ENCODE results near the gene CDH12. TPM values are rescaled to one million over a fixed set of nuclear protein-coding genes. Genes with fewer than 3 reads are reported as not detected.
"Not testable (repeated sequence)": the region's sequence is repeated elsewhere in the genome, so short reads cannot be mapped to it uniquely, and the experiment has no call there.

Gene CDH12
- total RNA-seq, 1 donor from 2014 or later = 0.38 TPM

DNA sequence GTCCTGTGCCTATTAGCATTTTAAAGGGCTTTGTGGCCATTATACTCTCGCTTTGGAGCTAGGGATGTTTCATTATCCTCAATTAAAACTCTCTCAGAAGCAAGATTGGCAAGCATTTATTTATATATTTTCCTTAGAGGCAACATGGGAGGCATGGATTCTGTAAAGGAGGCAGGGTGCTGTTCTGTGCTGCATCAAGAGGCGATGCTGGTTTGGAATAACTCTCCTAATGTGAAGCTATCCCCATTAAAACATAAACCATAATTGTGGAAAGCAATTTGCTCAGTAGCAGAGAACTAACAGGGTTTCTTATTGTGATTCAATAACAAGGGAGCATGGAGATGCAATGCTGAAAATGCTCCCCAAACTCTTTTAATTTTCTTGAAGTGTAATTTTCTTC lies 664.5 kb downstream of the CDH12 start:
- DNase-seq; H3K27me3 ChIP-seq (ENCODE audit: low read depth); ATAC-seq; intact Hi-C loops (cut with DNase I); H3K27ac ChIP-seq; H3K4me1 ChIP-seq; H3K4me3 ChIP-seq; H3K9me3 ChIP-seq; H3K36me3 ChIP-seq: not testable (repeated sequence)

DNA sequence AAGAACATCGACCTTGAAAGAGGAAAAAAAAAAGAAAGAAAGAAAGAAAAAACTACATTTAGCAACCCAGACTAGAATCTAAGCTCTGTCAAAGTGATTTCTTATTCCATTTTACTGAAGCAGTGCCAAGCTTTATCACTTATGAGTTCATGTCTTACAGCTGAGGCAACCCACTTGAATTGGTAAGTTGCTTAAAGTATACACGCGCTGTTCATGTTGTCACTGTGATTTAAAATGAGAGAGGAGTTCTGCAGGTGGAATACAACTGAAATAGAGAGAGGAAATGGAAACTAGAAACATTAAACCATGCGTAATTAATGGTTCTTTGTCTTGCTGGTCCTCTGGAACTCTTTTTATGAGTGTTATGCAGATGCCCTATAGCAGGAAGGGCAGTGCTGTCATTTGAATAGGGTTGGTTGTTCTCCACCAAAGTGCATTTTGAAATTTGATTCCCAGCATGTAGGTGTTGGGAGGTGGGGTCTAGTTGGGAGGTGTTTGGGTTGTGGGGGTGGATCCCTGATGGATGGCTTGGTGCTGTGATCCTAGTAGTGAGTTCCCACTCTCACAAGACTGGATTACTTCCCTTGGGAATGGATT lies 665.4 kb downstream of the CDH12 start:
- H3K27me3 ChIP-seq (ENCODE audit: low read depth); intact Hi-C loops (cut with DNase I); H3K4me3 ChIP-seq; DNase-seq; ATAC-seq; H3K27ac ChIP-seq; H3K9me3 ChIP-seq; H3K4me1 ChIP-seq; H3K36me3 ChIP-seq: not testable (repeated sequence)

- H3K4me3 ChIP-seq; H3K27me3 ChIP-seq (ENCODE audit: low read depth); H3K27ac ChIP-seq; H3K9me3 ChIP-seq; DNase-seq; H3K36me3 ChIP-seq; H3K4me1 ChIP-seq; ATAC-seq; intact Hi-C loops (cut with DNase I): not testable (repeated sequence)
Measured at GRCh38 chr5:22169226-22169625, 683.9 kb downstream of the CDH12 start.

GRCh38 chr5:22168704-22169103 lies 684.4 kb downstream of the CDH12 start:
- H3K4me3 ChIP-seq; H3K27me3 ChIP-seq (ENCODE audit: low read depth); H3K27ac ChIP-seq; H3K36me3 ChIP-seq; intact Hi-C loops (cut with DNase I); ATAC-seq; H3K9me3 ChIP-seq; H3K4me1 ChIP-seq; DNase-seq: not testable (repeated sequence)

- H3K36me3 ChIP-seq; H3K9me3 ChIP-seq; H3K27me3 ChIP-seq (ENCODE audit: low read depth); H3K27ac ChIP-seq; H3K4me1 ChIP-seq; DNase-seq; H3K4me3 ChIP-seq; intact Hi-C loops (cut with DNase I); ATAC-seq: not testable (repeated sequence)
Measured at GRCh38 chr5:22165931-22166330, 687.2 kb downstream of the CDH12 start.

GRCh38 chr5:22164910-22165748 lies 688.0 kb downstream of the CDH12 start:
- DNase-seq; H3K36me3 ChIP-seq; intact Hi-C loops (cut with DNase I); H3K4me3 ChIP-seq; H3K4me1 ChIP-seq; H3K9me3 ChIP-seq; H3K27me3 ChIP-seq (ENCODE audit: low read depth); ATAC-seq; H3K27ac ChIP-seq: not testable (repeated sequence)

DNA sequence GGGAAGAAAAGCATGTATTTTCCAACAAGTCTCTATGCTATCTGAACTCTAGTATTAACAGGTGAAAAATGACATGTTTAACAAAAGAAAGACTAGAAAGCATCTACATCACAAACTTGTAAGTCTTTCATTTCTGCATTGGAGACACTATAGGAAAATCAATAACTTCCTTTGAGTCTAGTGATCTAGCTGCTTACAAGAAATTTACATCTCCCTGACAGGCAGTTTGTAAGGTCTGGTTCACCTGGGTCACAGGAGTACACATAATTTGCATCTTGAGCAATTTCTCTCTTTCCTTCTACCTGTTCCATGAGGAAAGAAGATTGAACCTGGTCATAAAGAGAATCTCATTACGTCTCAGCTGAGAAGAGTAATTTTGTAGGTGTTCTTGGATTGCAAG lies 696.2 kb downstream of the CDH12 start:
- DNase-seq; H3K9me3 ChIP-seq; H3K36me3 ChIP-seq; H3K27me3 ChIP-seq (ENCODE audit: low read depth); H3K4me3 ChIP-seq; intact Hi-C loops (cut with DNase I); H3K27ac ChIP-seq; H3K4me1 ChIP-seq; ATAC-seq: not testable (repeated sequence)

GRCh38 chr5:22154779-22155178 lies 698.4 kb downstream of the CDH12 start:
- ATAC-seq; intact Hi-C loops (cut with DNase I): not testable (repeated sequence)

DNA sequence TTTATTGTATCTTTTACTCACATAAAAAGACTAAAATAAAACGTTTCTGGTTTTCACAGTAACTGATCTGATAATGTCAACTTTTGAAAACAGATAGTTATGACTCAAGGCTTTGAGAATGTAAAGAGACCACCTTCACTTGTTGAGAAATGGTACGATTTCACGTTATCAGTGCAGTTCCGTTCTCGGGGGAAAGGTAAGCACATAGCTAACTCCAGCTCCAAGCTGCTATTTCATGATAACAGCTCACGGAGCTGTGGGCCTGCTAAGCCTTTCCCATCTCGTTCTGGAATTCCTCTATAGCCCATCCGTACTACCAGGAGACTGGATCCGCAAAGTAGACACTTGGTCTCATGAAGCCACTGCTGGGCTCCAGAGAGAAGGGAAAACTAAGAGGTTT lies 701.3 kb downstream of the CDH12 start:
- H3K27me3 ChIP-seq (ENCODE audit: low read depth); H3K27ac ChIP-seq; ATAC-seq; H3K4me1 ChIP-seq; intact Hi-C loops (cut with DNase I); H3K9me3 ChIP-seq; DNase-seq; H3K4me3 ChIP-seq; H3K36me3 ChIP-seq: not testable (repeated sequence)

More at GRCh38 chr5:22154779-22155178, 698.4 kb downstream of the CDH12 start:
- not testable (repeated sequence) for H3K4me3 ChIP-seq; H3K27ac ChIP-seq; DNase-seq; H3K9me3 ChIP-seq; H3K27me3 ChIP-seq (ENCODE audit: low read depth); H3K36me3 ChIP-seq; H3K4me1 ChIP-seq

GRCh38 chr5:22140418-22140817 lies 712.7 kb downstream of the CDH12 start:
- H3K4me3 ChIP-seq; H3K27ac ChIP-seq; H3K36me3 ChIP-seq; H3K9me3 ChIP-seq; H3K4me1 ChIP-seq; ATAC-seq; H3K27me3 ChIP-seq (ENCODE audit: low read depth); intact Hi-C loops (cut with DNase I); DNase-seq: not testable (repeated sequence)

DNA sequence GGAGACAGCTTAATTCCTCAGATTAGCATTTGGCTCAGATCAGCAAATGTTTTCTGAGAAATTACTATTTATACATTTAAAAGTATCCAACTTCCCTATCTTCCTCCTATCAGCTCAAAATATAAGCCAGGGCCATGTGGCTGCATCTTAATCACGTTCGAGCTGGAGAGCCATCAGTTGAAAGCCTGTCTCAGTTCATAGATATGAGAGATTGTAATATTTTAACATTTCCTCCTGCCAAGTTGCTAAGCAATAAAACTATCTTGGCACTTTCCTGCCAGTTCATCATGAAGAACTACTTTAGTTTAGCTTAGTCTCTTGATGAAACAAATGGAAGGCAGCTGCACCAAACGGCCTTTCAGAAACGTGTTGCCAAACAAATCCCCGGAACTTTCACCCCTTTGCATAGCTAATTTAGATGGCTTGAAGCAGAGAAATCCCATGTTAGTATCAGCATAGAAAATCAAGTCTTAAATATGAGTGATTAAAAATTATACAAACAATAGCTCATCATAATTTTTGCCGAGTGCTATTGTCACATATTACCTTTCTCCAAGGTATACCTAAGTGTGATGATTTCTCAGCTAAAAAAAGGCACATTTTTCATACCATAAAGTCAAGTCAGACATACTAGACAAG lies 713.4 kb downstream of the CDH12 start:
- DNase-seq; H3K27ac ChIP-seq; H3K9me3 ChIP-seq; H3K27me3 ChIP-seq (ENCODE audit: low read depth); H3K4me3 ChIP-seq; H3K36me3 ChIP-seq; intact Hi-C loops (cut with DNase I); H3K4me1 ChIP-seq; ATAC-seq: not testable (repeated sequence)
